Measurements from ENCODE around the gene STPG1.

The STPG1 gene

DNA sequence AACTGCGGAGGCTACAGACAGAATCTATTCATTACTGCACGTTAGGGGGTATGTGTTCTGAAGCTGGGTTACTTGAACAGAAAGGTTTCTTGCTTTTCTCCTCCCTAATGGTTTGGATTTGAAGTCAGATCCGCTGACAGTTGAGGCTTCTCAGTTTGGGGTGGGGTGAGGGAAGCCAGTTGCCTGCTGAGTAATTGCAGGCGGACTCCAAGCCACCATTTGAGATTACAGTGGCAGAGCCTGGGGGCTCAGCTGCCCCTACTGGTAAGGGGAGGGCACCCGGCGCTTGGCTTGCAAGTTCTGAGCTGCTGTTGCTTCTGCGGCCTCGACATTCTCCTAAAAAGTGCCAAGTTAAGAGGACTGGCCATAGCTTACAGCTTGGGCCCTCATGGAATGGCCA, 92.5 kb downstream of the STPG1 start:
- ChIA-PET CTCF (interaction anchor here (1.1 to 2.8 kb wide), 4 partner anchors 8 to 120 kb away, joined by 3 to 10 read pairs (median 6); no protein-coding TSS in a partner anchor), POLR2A (interaction anchor here (1.2 kb wide), 1 partner anchor 9 kb away, joined by 3 read pairs; no protein-coding TSS in a partner anchor)
- H3K4me3 ChIP-seq (ENCODE audit: low read depth, low read length) = no peak overlapping the region
- DNase-seq (ENCODE audit: low read depth, low spot score) = no peak
- TF ChIP-seq, protein P1, sequence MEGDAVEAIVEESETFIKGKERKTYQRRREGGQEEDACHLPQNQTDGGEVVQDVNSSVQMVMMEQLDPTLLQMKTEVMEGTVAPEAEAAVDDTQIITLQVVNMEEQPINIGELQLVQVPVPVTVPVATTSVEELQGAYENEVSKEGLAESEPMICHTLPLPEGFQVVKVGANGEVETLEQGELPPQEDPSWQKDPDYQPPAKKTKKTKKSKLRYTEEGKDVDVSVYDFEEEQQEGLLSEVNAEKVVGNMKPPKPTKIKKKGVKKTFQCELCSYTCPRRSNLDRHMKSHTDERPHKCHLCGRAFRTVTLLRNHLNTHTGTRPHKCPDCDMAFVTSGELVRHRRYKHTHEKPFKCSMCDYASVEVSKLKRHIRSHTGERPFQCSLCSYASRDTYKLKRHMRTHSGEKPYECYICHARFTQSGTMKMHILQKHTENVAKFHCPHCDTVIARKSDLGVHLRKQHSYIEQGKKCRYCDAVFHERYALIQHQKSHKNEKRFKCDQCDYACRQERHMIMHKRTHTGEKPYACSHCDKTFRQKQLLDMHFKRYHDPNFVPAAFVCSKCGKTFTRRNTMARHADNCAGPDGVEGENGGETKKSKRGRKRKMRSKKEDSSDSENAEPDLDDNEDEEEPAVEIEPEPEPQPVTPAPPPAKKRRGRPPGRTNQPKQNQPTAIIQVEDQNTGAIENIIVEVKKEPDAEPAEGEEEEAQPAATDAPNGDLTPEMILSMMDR (IDR thresholded peaks at IDR 0.05; ENCODE audit: insufficient read depth, low read length, missing control alignments) = no peak

DNA sequence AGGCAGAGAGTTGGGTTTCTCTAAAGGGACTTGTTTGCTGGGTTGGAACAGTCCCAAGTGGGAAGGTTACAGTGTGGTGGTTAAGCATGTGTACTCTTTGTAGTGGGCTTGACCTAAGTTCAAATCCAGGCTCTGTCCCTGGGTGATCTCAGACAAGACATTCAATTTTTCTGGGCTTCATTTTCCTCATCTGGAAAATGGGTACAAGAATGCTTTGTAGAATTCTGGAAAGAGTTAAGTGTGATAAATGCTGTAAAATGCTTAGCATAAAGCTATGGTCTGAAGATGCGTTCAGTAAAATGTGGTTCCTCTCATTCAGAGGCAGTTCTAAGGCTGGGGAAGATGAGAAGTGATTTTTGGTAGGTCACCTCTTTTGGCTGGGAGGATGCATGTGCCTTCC, 93.6 kb downstream of the STPG1 start:
- TF ChIP-seq, protein P1 (IDR thresholded peaks at IDR 0.05; ENCODE audit: insufficient read depth, low read length, missing control alignments) = no peak
- CTCF ChIA-PET = interaction anchor here (2.5 to 2.8 kb wide), 2 partner anchors 71 to 119 kb away, joined by 8 to 10 read pairs; no protein-coding TSS in a partner anchor
- H3K4me3 ChIP-seq (ENCODE audit: low read depth, low read length) = no peak overlapping the region
- no peak for DNase-seq (ENCODE audit: low read depth, low spot score)
- POLR2A ChIA-PET = no interaction called here

DNA sequence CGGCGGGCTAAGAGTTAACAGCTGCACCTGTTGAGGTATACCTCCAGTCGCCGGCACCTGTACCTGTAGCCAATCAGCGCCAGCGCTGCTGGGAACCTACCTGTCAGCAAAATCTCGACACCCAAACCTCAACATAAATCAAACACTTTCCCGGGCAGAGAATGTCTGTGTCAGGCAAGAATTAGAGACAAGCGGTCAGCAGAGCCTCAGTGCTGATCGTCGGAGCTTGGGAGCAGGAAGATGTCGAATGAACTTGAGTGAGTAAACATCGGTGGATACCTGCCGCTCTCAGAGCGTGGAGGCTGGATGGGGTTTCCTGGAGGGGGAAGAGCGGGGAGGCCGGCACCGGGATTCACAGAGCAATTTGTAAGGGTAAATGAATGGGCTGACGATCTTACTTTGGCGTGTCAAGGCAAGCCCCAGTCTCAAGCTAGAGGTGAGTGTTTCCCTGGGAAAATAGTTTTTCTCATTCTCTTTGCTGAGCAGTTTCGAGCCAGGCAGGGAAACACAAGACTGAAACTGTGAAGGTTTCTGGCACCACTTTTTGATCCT, 94.2 kb downstream of the STPG1 start, which contains the start of gene GRHL3:
Gene GRHL3, plus strand, starts transcription at position 46 of the 552 bp plus-strand sequence. Its CDS starts 195 bp downstream, at position 241.
- TF ChIP-seq, protein P1 (IDR thresholded peaks at IDR 0.05; ENCODE audit: insufficient read depth, low read length, missing control alignments) = no peak
- no peak for DNase-seq (ENCODE audit: low read depth, low spot score)
- CTCF ChIA-PET = interaction anchor here (2.5 to 2.8 kb wide), 2 partner anchors 72 to 118 kb away, joined by 8 to 10 read pairs; no protein-coding TSS in a partner anchor

DNA sequence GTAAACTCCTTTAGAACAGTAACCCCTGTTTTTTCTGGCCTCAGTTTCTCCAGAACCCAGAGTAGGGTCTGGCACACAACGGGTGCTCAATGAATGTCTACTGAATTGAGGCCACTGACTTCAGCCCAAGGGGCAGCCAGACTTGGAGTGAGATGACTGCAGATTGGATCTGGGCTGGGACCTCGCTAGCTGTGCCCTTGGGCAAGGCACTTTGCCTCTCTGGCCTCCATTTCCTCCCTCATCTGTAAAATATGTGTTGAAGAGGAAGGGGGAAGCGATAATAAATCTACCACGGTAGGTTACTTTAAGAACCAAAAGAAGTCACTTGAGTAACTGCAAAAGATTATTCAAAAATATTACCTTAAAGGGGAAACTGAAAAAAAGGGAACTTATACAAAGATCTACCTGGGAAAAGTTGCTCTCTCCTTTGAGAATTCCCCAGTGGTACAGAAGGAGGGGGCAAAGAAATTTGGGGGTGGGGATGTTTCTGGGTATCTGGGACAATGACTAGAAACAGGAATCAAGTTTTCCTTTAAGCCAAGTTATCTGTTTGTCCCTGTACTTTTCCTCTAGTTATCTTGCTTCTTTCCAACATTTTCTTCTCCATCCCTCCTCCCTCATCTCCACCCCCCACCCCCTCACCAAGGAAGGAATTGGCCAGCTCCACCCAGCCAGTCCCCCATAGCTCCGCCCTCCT, 94.8 kb downstream of the STPG1 start:
- H3K4me3 ChIP-seq (ENCODE audit: low read depth, low read length) = no peak overlapping the region
- ChIA-PET POLR2A (no interaction called here), CTCF (interaction anchor here (2.5 to 2.8 kb wide), 2 partner anchors 72 to 118 kb away, joined by 8 to 10 read pairs; no protein-coding TSS in a partner anchor)
- TF ChIP-seq, protein P1 (IDR thresholded peaks at IDR 0.05; ENCODE audit: insufficient read depth, low read length, missing control alignments) = no peak
- DNase-seq (ENCODE audit: low read depth, low spot score) = no peak

More for the DNA sequence above, 94.2 kb downstream of the STPG1 start, which contains the start of gene GRHL3:
- POLR2A ChIA-PET = no interaction called here
- no peak within 1 kb of the TSS for H3K4me3 ChIP-seq (ENCODE audit: low read depth, low read length)

DNA sequence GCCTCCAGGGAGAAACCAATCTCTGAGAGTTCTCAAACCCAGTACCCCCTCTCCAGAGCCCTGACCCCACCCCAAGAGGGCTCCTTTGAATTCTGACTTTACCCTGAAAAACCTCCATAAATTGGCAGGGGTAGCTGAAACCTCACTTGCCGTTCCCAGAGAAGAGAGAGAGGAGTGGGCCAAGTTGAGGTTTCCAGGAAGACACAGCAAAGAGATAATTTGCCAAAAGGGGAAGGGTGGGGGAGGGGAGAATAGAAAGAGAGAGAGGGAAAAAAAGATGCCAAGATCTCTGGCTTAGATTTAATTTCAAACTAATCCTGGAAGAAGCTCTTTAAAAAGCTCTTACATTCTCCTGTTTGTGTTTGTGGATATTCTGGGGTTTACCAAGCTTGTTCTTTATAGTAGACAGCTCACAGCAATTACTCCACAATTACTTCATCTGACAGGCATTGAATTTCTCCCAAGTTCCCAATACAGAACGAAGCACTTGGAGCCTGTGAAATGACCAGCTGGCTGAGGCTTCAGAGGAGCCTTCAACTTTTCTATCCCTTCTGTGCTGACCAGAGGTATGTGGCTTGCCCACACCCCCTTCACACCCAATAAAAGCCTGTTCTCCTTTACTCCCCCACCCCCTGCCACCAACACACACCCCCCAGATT, 95.5 kb downstream of the STPG1 start:
- POLR2A ChIA-PET = no interaction called here
- CTCF ChIA-PET = no interaction called here
- TF ChIP-seq, protein P1 (IDR thresholded peaks at IDR 0.05; ENCODE audit: insufficient read depth, low read length, missing control alignments) = no peak
- H3K4me3 ChIP-seq (ENCODE audit: low read depth, low read length) = no peak overlapping the region
- DNase-seq (ENCODE audit: low read depth, low spot score) = no peak

DNA sequence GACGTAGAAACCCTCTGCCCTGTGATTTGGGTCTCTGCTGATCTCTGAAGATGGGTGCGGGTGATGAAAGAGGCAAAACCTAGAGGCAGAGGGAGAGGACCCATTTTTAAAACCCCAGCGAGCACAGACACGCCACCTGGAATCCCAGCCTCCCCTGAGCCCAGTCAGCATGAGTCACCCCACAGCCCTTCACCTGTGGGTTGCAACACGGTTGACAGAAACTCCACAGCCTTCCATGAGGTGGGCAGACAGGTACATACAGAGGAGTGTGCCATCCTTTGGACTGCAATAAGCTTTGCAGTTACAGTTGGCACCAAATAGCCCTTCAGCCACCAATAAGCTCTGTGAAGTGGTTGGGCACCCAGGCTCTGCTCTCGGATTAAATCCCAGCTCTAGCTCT, 96.5 kb downstream of the STPG1 start:
- ChIA-PET CTCF (interaction anchor here (1.0 kb wide), 1 partner anchor 13 kb away, joined by 3 read pairs; no protein-coding TSS in a partner anchor), POLR2A (interaction anchor here (0.6 kb wide), 1 partner anchor 77 kb away, joined by 3 read pairs; no protein-coding TSS in a partner anchor)
- TF ChIP-seq, protein P1 (IDR thresholded peaks at IDR 0.05; ENCODE audit: insufficient read depth, low read length, missing control alignments) = no peak
- DNase-seq (ENCODE audit: low read depth, low spot score) = no peak
- no peak overlapping the region for H3K4me3 ChIP-seq (ENCODE audit: low read depth, low read length)

Data from AG04449 (cell line).